ENCODE data around the gene ALKBH8. TPM values are rescaled to one million over a fixed set of nuclear protein-coding genes. Genes with fewer than 3 reads are reported as not detected.

Gene ALKBH8
- total and polyA plus RNA-seq, 11 donors: 2.9 to 8.6 (median 6.2) TPM

GRCh38 chr11:107608809-107609208 lies 43.3 kb upstream of the ALKBH8 start:
- H3K9me3 ChIP-seq: no peaks in the 10 kb centered on the region
- H3K4me3 ChIP-seq: no peak overlapping the region
- no peaks in the 10 kb centered on the region for H3K36me3 ChIP-seq
- H3K4me1 ChIP-seq: no peaks in the 10 kb centered on the region
- ATAC-seq: no peak
- H3K27ac ChIP-seq: no peak overlapping the region
- intact Hi-C loops (cut with DNase I): no loop called here
- 43 to 50% (median 46%) methylated on average over 2 of the region's 2 CpGs for WGBS, 4 donors
- TF ChIP-seq, protein P1, sequence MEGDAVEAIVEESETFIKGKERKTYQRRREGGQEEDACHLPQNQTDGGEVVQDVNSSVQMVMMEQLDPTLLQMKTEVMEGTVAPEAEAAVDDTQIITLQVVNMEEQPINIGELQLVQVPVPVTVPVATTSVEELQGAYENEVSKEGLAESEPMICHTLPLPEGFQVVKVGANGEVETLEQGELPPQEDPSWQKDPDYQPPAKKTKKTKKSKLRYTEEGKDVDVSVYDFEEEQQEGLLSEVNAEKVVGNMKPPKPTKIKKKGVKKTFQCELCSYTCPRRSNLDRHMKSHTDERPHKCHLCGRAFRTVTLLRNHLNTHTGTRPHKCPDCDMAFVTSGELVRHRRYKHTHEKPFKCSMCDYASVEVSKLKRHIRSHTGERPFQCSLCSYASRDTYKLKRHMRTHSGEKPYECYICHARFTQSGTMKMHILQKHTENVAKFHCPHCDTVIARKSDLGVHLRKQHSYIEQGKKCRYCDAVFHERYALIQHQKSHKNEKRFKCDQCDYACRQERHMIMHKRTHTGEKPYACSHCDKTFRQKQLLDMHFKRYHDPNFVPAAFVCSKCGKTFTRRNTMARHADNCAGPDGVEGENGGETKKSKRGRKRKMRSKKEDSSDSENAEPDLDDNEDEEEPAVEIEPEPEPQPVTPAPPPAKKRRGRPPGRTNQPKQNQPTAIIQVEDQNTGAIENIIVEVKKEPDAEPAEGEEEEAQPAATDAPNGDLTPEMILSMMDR (IDR thresholded peaks at IDR 0.05): no peak
- no peak for TF ChIP-seq POLR2A (IDR thresholded peaks at IDR 0.05)
- peaks cover 0 to 36% (median 10%) of the 10 kb centered on the region in 9 donors for H3K27me3 ChIP-seq
- no peak for DNase-seq

DNA sequence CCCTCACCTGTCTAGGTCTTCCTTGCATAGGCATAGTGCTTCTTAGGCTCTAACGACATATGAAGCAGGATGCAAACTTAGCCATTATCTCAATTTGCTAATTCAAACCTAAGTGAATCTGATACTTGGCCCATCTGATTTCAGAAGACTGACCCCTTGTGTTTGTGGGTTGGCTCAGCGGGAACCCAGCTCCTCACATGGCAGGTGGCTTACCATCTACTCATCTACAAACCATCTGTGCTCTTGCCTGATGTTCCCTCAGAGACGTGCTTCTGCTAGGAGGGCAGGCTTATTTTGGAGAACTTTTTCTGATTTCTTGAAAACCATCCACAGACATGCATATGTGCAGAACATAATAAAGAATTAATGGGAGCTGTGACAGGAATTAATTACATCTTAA lies 40.6 kb upstream of the ALKBH8 start:
- Histone ChIP-seq H3K36me3 (no peaks in the 10 kb centered on the region), H3K4me3 (no peak overlapping the region), H3K27ac (no peak overlapping the region), H3K27me3 (peaks cover 0 to 56% (median 10%) of the 10 kb centered on the region in 9 donors), H3K4me1 (no peaks in the 10 kb centered on the region), H3K9me3 (no peaks in the 10 kb centered on the region)
- 64 to 67% (median 66%) methylated on average over 3 of the region's 3 CpGs for WGBS, 4 donors
- ATAC-seq (no peak), DNase-seq (no peak)
- no peak for TF ChIP-seq POLR2A (IDR thresholded peaks at IDR 0.05)
- TF ChIP-seq, protein P1 (IDR thresholded peaks at IDR 0.05): no peak
- intact Hi-C loops (cut with DNase I): no loop called here

DNA sequence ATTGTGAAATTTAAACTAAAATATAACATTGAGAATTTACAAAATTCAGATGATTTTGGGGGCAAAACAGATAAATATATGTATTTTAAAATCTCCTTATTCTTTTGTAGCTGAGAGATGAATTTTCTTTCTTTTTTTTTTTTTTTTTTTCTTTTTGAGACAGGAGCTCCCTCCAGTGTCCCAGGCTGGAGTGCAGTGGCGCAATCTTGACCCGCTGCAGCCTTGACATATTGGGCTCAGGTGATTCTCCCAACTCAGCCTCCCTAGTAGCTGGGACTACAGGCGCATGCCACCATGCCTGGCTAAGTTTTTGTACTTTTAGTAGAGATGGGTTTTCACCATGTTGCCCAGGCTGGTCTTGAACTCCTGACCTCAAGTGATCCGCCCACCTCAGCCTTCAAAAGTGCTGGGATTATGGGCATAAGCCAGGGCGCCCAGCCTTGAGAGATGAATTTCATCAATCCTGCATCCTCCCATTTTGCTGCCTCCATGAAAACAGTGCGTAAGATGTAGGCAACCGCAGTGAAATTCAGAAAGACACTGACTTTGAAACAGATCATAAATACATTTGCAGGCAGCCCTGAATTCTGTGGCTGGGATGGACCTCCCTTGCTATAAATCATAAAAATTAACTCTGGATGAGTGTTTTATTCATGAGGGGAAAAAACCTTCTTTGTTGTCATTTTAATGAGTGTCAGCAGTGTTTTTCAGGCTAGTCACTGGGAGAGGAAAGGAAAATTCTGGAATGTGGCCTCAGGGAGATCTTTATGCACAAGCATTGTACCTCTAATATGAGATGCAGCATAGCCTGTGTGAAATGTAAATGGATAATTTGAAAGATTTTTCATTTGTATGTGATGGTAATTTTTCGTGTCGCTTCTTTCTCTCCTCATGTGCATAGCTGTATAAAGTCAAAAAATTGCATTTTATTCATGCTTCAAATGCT lies 39.8 kb upstream of the ALKBH8 start:
- 86 to 93% (median 91%) methylated on average over 9 of the region's 9 CpGs for WGBS, 4 donors
- Histone ChIP-seq H3K36me3 (no peaks in the 10 kb centered on the region), H3K4me3 (no peak overlapping the region), H3K27me3 (peaks cover 0 to 60% (median 10%) of the 10 kb centered on the region in 9 donors), H3K27ac (no peak overlapping the region), H3K4me1 (no peaks in the 10 kb centered on the region), H3K9me3 (no peaks in the 10 kb centered on the region)
- intact Hi-C loops (cut with DNase I): no loop called here
- ATAC-seq (no peak), DNase-seq (no peak)
- no peak for TF ChIP-seq POLR2A (IDR thresholded peaks at IDR 0.05)
- TF ChIP-seq, protein P1 (IDR thresholded peaks at IDR 0.05): no peak

DNA sequence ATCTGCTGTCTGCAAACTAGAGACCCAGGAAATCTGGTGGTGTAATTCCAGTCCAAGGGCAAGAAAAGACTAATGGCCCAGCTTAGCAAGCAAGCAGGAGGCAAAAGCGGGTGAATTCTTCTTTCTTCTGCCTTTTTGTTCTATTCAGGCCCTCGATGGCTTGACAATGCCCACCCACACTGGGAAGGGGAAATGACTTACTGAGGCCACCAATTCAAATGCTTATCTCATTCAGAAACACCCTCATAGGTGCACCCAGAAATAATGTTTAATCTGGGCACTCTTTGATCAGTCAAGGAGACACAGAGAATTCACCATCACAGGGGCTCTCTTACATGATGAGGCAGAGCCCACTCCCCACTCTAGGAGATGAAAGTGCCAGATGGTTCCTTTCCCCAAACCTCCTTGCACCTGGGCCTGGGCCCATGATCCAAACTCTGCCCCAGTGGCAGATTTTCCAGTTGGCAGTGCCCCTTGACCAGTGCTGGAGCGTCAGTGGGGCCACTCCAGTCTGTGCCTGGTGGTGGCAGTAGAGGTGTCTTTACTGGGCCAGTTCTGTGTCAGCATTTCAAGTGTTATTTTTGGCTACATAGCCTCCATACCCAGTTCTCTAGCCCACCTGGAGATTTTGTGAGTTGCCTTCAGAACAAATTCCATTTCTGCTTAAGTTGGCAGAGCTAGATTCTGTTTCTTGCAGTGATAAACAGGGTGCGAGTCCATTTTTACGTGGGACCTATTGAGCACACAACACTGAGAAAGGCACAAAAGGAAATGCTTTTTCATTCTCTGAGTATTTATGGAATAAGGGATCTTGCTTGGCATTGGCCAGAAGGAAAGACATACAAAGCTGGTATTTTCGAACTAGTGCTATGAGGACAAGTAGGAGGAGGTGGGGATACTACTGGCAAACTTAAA lies 32.9 kb upstream of the ALKBH8 start:
- no peak for TF ChIP-seq POLR2A (IDR thresholded peaks at IDR 0.05)
- TF ChIP-seq, protein P1 (IDR thresholded peaks at IDR 0.05): peak in 5 of 12 donors; percentile 13 to 41 (median 29)
- DNase-seq (no peak), ATAC-seq (peak in 2 of 4 donors; percentile 37 to 66)
- H3K36me3 ChIP-seq: no peaks in the 10 kb centered on the region
- intact Hi-C loops (cut with DNase I): no loop called here
- H3K27me3 ChIP-seq: peaks cover 0 to 45% (median 7%) of the 10 kb centered on the region in 9 donors
- no peak overlapping the region for H3K27ac ChIP-seq
- no peaks in the 10 kb centered on the region for H3K4me1 ChIP-seq
- 55 to 58% (median 57%) methylated on average over 6 of the region's 6 CpGs for WGBS, 4 donors
- no peaks in the 10 kb centered on the region for H3K9me3 ChIP-seq
- no peak overlapping the region for H3K4me3 ChIP-seq

Data from heart left ventricle (tissue), 16 donors.